ENCODE data around the gene ZFP2.
"Not testable (repeated sequence)": the region's sequence is repeated elsewhere in the genome, so short reads cannot be mapped to it uniquely, and the experiment has no call there.

The ZFP2 gene

GRCh38 chr5:178895615-178896571, at the start of gene ZFP2:
TSS of gene ZFP2 (plus strand) at chr5:178895913. CDS start at chr5:178931314, 35,401 bp downstream.
- peak in 2 of 4 experiments; percentile 8 to 13 for DNase-seq (ENCODE audit: low read depth in 4 of 4, low spot score in 1 of 4)

GRCh38 chr5:178849316-178849715, 46.4 kb upstream of the ZFP2 start:
- DNase-seq (ENCODE audit: low read depth in 4 of 4, low spot score in 1 of 4), result no peak

DNA sequence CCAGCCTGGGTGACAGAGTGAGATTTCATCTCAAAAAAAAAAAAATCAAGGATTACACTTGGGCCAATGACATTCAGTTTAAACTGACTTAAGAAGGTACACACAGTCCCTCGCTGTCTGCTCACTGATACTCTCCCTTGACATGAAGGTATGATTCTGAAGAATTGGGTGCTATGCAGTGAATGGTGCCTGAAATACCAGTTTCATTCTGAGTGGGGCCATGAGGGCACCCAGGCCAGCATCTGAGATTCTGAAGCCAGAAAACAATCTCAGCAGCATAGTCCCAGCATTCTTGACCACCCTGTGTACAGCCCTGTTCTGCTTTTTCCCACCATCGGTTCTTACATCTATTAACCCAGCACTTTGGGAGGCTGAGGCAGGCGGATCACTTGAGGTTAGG, 43.8 kb upstream of the ZFP2 start:
- DNase-seq (ENCODE audit: low read depth in 4 of 4, low spot score in 1 of 4), result no peak

DNA sequence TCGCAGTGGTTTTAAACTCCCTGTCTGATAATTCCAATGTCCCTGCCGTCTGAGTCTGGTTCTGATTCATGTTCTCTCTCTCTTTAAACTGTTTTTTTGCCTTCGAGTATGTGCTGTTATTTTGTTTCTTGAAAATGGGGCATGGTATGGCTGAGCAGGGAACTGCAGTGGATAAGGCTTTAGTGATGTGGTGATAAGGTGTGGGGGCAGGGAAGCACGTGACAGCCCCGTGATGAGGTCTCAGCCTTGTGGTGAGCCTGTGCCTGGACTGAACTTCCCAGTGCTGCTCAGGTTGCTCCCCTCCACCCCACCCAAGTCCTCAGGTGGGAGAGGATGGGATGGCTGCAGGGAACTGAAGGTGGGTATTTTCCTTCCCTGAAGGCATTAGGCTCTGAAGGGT, 41.4 kb upstream of the ZFP2 start:
- DNase-seq (ENCODE audit: low read depth in 4 of 4, low spot score in 1 of 4), result no peak

GRCh38 chr5:178859625-178860521, 35.8 kb upstream of the ZFP2 start, which contains the start of gene ZNF354B:
TSS of gene ZNF354B (plus strand) at chr5:178859953. CDS start at chr5:178861048, 1,095 bp downstream.
- DNase-seq (ENCODE audit: low read depth in 4 of 4, low spot score in 1 of 4), result peak; percentile 51 to 74 (median 62)

- not testable (repeated sequence) for DNase-seq (ENCODE audit: low read depth in 4 of 4, low spot score in 1 of 4)
Observed at GRCh38 chr5:178860615-178861014, 35.1 kb upstream of the ZFP2 start.

DNA sequence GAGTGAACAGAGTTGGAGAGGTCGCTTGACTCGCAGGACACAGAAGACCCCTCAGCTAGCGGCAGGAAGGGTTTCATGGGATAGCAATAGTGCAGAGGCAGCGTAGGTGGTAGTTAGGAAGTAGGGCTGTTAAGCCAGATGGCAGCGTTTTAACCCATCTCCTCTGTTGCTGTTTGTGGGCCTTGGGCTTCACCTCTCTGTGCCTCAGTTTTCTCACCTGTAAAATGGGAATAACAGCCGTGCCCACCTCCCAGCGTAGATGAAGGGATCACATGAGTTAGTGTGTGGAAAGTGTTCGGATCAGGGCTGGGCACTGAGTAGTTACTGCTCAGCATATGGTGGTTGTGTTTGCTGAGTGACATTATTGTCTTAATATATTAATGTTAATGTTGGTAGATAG, 34.1 kb upstream of the ZFP2 start:
- no peak for DNase-seq (ENCODE audit: low read depth in 4 of 4, low spot score in 1 of 4)

GRCh38 chr5:178866946-178867345, 28.8 kb upstream of the ZFP2 start:
- DNase-seq (ENCODE audit: low read depth in 4 of 4, low spot score in 1 of 4), result no peak

DNA sequence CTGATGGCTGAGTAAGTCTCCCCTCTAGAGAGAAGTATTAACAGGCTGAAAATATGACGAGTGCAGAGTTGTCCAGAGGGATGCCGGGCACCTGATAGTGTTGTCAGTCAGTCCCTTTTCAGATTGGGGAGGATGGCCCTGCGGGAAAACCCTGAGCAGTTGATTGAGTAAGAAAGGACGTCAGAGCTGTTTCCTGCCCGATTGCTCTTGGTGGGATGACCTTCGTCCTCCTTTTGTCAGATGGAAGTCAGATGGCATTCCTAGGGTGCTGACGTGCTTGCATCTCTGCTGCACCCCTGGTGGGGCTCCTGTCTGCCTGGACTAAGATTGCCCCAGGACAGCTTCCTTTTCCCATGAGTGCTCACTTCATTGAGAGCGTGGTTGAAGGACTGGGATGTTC, 26.1 kb upstream of the ZFP2 start:
- DNase-seq (ENCODE audit: low read depth in 4 of 4, low spot score in 1 of 4), result no peak

- no peak for DNase-seq (ENCODE audit: low read depth in 4 of 4, low spot score in 1 of 4)
Observed at GRCh38 chr5:178870411-178870810, 25.3 kb upstream of the ZFP2 start.

DNA sequence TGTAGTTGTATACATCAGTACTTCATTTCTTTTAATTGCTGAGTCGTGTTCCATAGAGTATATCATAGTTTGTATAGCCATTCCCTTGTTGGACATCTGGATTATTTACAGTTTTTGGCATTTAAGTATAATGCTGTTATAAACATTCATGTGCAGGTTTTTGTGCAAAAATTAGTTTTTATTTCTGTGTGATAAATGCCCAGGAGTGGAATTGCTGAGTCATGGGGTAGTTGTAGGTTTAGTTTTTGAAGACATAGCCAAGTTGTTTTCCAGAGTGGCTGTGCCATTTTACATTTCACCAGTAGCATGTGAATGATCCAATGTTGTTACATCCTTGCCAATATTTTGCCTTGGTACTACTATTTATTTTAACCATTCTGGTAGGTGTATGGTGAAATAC, 23.4 kb upstream of the ZFP2 start:
- no peak for DNase-seq (ENCODE audit: low read depth in 4 of 4, low spot score in 1 of 4)

DNA sequence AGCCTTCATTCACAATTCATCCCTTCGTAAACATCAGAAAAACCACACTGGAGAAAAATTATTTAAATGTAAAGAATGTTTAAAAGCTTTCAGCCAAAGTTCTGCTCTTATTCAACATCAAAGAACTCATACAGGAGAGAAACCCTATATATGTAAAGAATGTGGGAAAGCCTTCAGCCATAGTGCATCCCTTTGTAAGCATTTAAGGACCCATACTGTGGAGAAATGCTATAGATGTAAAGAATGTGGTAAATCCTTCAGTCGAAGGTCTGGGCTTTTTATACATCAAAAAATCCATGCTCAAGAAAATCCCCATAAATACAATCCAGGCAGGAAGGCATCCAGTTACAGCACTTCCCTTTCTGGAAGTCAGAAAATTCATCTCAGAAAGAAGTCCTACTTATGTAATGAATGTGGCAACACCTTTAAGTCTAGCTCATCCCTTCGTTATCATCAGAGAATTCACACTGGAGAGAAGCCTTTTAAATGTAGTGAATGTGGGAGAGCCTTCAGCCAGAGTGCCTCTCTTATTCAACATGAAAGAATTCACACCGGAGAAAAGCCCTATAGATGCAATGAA, 12.5 kb upstream of the ZFP2 start:
- not testable (repeated sequence) for DNase-seq (ENCODE audit: low read depth in 4 of 4, low spot score in 1 of 4)

- no peak for DNase-seq (ENCODE audit: low read depth in 4 of 4, low spot score in 1 of 4)
Observed at GRCh38 chr5:178883815-178884430, 11.8 kb upstream of the ZFP2 start.

GRCh38 chr5:178899289-178899688, 3.6 kb downstream of the ZFP2 start:
- no peak for DNase-seq (ENCODE audit: low read depth in 4 of 4, low spot score in 1 of 4)

DNA sequence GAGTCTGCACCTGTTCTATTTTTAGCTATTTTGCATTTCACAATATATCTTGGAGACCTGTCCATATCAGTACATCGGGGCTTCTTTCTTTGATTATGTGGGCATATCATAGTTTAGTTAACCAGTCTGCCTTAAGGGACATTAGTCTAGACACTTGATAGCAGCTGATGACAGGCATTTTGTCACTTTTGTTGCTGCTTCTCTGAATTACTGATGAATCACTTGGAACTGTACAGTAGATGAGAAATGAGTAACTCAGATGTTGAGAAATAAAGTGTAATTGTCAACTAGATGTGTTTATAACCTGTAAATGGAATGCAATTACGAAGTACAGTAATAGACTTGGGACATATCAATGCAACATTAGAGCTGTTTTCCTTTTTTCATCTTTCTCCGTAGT, 7.1 kb downstream of the ZFP2 start:
- no peak for DNase-seq (ENCODE audit: low read depth in 4 of 4, low spot score in 1 of 4)

- no peak for DNase-seq (ENCODE audit: low read depth in 4 of 4, low spot score in 1 of 4)
Observed at GRCh38 chr5:178931846-178932760, 36.4 kb downstream of the ZFP2 start.

- no peak for DNase-seq (ENCODE audit: low read depth in 4 of 4, low spot score in 1 of 4)
Observed at GRCh38 chr5:178940569-178941360, 45.1 kb downstream of the ZFP2 start, which contains the start of gene ZNF454. TSS of gene ZNF454 (plus strand) at chr5:178941198. CDS start at chr5:178942792, 1,594 bp downstream.

DNA sequence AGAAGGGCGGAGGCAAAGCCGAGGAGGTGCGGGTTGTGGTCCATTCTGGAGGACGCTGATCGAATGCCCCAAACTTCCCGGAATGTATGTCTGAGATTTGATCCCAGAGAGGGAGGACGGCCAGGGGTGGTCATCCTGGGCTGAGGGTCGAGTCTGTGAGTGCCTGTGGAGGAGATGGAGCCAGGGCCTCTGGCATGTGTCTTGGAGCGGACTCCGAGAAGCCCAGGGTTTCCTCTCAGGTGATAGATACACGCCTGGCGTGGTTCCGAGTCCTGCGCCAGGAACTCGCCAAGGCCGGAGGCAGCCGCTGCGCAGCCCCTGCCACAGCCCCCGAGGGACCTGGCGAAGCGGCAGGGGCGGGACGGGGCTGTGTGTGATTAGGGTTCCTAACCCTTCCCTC, 45.6 kb downstream of the ZFP2 start:
- no peak for DNase-seq (ENCODE audit: low read depth in 4 of 4, low spot score in 1 of 4)

Data from stimulated activated CD4-positive, alpha-beta T cell treated with anti-CD3 and anti-CD28 coated beads, Interleukin-1b, Interleukin-23, amount 100 ng/mL, for 24 hours (primary cell).